HG03039 (cell line): Measurements from ENCODE around the gene STAT6.

Experiments used
- ATAC-seq: cut with Tn5 transposase; IDR thresholded peaks from one replicate; pipeline ENCODE4 v1.9.1; 2021; ENCODE audit warnings: mild to moderate bottlenecking, moderate library complexity; ENCODE audit not compliant: unreplicated experiment

STAT6 gene

GRCh38 chr12:57103856-57104255 is 7.3 kb downstream of the STAT6 start:
- no peak for ATAC-seq

DNA sequence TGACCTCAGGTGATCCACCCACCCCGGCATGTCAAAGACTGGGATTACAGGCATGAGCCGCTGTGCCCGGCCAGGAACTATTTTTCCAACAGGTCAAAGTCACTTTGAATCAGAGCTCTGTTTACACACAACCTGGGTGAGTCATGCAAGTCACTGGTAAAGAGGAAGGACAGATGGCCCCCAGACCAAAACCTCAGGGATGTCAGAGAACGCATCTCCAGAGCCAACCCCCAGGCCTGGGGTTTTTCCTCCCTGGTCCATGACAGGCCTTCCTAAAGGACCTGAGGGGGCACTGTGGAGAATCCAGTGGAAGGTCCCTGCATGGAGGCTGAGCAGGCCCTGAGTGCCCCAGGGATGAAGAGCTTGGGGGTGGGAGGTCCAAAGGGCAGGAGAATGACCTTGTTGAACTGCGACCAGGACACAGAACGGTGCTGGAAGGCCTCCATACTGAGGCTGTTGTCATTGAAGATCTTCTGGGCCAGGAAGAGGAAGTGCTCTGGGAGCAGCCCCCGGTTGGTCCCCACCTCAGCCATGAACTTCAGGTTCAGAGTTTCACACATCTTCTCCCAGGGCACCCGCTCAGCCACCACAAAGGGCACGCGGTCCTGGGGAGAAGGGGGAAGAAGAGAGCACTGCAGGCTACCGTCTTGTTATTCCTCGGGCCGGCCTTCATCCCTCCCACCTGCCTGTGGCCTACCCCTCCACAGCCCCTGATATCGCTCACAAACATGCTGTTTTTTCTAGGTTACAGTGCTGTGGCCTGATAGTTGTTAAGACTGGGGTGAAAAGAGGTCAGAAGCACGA is 9.1 kb downstream of the STAT6 start:
- no peak for ATAC-seq

- ATAC-seq = no peak
Measured at GRCh38 chr12:57099766-57100165, 11.4 kb downstream of the STAT6 start.

- no peak for ATAC-seq
Measured at GRCh38 chr12:57099047-57099714, 12.0 kb downstream of the STAT6 start.

DNA sequence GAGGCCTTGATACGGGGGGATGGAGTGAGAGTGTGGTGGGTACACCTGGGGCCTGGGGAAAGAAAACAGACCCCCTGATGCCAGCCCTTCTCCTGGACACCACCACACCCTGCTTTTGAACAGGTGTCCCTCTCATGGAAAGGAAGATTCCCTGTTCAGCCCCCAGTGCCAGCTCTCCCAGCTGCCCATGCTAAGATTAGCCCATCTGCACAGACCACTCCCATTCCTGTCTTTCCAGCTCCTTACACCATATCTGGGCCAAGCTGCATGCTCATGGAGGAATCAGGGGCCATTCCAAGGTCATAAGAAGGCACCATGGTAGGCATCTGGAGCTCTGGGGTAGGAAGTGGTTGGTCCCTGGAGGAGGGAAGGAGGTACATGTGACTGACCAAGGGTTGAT is 12.6 kb downstream of the STAT6 start:
- no peak for ATAC-seq

DNA sequence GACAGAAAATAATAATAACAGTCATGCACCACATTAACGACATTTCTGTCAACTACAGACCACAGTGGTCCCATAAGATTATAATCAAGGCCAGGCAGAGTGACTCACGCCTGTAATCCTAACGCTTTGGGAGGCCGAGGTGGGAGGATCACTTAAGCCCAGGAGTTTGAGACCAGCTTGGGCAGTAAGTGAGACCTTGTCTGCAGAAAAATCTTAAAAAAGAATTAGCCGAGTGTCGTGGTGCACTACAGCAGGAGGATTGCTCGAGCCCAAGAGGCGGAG is 13.7 kb downstream of the STAT6 start:
- no peak for ATAC-seq

DNA sequence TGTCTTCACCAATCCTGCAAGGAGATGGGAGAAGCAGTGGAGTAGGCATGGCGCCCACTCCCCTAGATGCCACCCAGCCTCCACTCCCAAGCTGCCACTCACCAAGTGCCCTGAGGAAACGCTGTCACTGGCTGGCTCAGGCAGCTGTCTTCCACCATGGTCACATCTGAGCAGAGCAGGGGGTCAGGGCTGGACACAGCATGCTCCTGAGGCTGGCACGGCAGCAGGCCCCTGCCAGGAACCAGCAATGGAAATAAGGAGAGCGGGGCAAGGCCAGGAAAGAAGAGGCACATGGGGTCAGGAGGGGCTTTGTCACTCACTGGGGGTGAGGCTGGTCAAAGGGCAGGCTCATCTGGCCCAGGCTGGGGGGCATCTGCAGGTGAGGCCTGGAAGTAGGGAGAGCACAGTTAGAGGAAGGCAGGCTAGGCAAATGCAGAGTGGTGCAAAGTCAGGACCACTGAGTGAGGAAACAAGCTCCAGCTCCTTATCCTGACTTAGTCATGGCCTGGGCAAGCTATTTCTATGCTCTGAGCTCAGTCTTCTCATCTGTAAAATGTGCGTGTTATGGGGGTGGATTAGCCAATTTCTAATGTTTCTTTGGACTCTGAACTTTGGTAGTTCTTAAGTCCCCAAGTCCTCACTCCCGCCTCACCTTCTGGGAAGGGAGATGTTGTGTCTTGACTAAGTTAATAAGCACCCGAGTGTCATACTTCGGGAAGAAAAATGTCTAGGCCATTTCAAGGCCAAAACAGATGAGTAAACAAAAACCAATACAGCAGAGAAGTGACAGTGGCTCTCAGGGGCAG is 14.2 kb downstream of the STAT6 start:
- no peak for ATAC-seq

DNA sequence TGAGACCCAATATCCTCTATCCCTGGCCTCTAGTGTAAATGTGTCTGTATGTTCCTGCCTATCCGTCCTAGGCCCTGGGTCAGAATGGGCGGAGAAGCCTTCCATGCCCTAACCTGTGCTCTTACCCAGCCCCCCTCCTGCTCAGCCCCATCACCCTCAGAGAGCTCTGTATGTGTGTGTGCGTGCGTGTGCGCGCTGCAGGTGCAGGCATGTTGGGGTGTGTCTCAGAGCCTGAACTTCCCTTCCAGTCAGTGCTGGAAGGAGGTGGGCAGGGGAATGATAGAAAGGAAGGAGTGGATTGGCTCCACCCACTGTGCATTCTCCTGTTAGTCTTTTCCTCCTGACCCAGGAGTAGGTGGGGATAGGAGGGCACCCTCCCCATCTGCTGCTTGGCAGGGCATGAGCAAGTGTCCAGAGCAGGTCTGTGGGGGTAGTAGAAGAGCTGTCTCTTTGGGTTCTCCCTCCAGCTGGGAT is 15.0 kb downstream of the STAT6 start:
- no peak for ATAC-seq

- no peak for ATAC-seq
Measured at GRCh38 chr12:57095440-57095839, 15.7 kb downstream of the STAT6 start.

DNA sequence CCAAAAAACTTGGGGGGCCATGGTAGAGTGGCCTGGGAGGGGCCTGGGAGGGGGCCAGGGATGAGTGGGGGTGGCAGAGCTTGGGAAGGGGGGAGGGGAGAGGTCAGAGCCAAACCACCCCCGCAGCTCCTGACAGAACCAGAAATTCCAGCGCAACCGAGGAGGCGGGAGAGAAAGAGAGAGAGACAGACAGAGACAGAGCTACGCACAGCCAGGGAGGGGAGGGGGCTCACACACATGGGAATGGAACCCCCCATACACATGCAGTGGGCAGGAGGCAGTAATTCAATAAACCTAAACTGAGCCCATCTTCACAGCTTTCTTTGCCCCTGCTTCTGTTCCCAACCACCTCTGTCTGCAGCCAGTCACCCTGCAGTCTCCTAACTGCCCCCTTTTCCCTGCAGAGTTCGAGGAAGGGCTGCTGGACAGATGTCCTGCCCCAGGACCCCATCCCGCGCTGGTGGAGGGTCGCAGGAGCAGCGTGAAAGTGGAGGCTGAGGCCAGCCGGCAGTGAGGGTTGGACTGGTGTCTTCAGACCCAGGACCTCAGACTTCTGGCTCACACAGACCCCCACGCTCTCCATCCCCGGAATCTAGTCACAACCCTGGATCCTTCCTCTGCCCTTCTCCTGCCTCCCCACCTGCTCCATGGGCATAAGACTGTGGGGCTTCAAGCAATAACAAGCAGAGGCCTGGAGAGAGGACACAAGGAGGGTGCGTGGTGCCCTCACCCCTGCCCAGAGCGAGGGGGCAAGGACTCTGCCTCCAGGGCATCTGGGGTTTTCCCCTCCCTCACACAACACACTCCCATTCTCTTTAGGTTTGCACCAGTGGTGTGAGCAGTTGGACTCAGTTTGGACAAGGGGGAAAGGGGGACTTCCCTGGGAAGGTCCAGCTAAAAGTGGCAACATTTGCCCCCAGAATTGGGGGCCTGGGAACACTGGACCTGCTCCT is 16.7 kb downstream of the STAT6 start:
- no peak for ATAC-seq

DNA sequence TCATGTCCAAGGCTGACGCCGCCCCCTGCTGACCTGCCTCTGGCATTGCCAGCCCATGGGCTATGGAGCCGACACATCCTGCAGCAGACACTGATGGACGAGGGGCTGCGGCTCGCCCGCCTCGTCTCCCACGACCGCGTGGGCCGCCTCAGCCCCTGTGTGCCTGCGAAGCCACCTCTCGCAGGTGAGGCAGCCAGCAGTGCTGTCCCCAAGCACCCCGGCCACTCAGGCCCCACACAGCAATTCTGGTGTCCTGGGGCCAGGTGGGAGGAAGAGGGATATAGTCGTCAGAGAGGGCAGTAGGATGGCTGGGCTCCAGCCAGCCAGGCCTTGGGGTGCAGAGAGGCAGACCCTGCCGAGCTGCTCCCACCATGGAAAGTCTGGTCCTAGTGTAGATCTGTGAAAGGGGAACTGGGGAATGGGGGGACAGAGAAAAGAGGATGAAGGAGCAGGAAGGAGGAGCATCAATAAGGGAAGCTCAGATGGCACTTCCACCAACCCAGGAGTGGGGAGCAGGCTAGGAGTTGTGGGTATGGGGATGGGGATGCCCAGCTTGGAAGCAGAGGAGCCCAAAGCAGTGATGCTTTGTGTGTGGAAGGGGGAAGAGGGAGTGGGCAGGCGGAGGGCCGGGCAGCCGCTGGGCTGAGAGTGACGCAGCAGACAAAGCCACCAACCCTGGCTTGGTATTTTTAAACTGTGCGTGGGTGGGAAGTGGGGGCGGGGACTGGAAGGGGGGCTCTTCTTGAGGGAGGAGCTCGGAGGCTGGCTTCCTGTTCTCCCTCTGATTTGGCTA is 17.6 kb downstream of the STAT6 start:
- no peak for ATAC-seq

DNA sequence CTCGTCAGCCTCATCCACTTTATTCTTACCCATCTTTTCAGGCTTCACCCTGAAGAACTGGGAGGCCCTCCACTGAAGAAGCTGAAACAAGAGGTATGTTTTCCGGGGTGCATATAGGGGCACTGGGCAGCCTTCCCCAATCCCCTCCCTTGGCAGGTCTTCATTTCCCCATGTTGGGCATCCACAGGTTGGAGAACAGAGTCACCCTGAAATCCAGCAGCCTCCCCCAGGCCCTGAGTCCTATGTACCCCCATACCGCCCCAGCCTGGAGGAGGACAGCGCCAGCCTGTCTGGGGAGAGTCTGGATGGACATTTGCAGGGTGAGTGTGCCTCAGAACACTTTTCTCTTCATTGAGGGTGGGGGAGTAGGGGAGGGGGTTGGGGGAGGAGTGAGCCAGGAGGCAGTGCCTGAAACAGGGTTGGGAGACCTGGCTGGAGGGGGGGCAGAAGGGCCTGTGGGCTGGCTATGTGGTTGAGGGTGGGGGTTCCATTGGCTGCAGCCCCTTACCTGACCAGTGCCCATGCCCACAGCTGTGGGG is 18.2 kb downstream of the STAT6 start:
- ATAC-seq = no peak

GRCh38 chr12:57092529-57092862 is 18.7 kb downstream of the STAT6 start:
- ATAC-seq = no peak

GRCh38 chr12:57091638-57092528 is 19.3 kb downstream of the STAT6 start:
- ATAC-seq = no peak

DNA sequence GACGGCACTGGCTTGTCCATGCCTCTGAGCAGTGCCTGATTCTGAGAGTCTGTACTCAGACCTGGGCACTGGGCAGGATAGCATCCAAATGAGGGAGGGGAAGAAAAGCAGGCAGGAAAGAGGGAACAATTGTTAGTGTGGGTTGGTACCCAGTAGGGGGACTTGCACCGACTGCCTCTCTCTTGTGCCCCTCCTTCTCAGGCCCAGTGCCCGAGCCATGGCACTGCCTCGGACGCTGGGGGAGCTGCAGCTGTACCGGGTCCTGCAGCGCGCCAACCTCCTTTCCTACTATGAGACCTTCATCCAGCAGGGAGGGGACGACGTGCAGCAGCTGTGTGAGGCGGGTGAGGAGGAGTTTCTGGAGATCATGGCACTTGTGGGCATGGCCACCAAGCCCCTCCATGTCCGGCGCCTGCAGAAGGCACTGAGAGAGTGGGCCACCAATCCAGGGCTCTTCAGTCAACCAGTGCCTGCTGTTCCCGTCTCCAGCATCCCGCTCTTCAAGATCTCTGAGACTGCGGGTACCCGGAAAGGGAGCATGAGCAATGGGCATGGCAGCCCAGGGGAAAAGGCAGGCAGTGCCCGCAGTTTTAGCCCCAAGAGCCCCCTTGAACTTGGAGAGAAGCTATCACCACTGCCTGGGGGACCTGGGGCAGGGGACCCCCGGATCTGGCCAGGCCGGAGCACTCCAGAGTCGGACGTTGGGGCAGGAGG is 20.1 kb downstream of the STAT6 start:
- ATAC-seq = no peak

GRCh38 chr12:57090490-57090889 is 20.7 kb downstream of the STAT6 start:
- ATAC-seq = no peak

- no peak for ATAC-seq
Measured at GRCh38 chr12:57089271-57090245, 21.6 kb downstream of the STAT6 start.
